GM23338 (cell line): ENCODE data around the gene OTOG. TPM values are rescaled to one million over a fixed set of nuclear protein-coding genes. Genes with fewer than 3 reads are reported as not detected.

Experiments used
- ATAC-seq: fragments of 200-7000 bp; cut with Tn5 transposase; 3 replicates; pipeline ENCODE4 v1.9.1; 2020
- DNase-seq: peaks from one replicate; pipeline ENCODE4 v3.0.0-alpha.2; 2015; ENCODE audit warnings: low spot score
- H2AFZ ChIP-seq: fragments of 200-600 bp; sonication (generic); 2 replicates; pipeline ENCODE4 v1.8.0; 2016; ENCODE audit warnings: antibody characterized with exemption, mild to moderate bottlenecking, moderate library complexity
- H3F3A ChIP-seq: fragments of 200-600 bp; sonication (generic); replicated peaks from 2 replicates; pipeline ENCODE4 v1.8.0; 2017; ENCODE audit warnings: antibody characterized with exemption, mixed run types, low read depth
- H3K27ac ChIP-seq: fragments of 200-600 bp; sonication (generic); 2 replicates; pipeline ENCODE4 v1.6.1; 2016; ENCODE audit warnings: low read depth
- H3K27me3 ChIP-seq: fragments of 200-600 bp; sonication (generic); 2 replicates; pipeline ENCODE4 v1.8.0; 2016; ENCODE audit warnings: mild to moderate bottlenecking, mixed run types, moderate library complexity; ENCODE audit not compliant: insufficient read depth
- H3K36me3 ChIP-seq: fragments of 200-600 bp; sonication (generic); 2 replicates; pipeline ENCODE4 v1.8.0; 2016; ENCODE audit warnings: mild to moderate bottlenecking; ENCODE audit not compliant: insufficient read depth
- H3K4me1 ChIP-seq: fragments of 200-600 bp; sonication (generic); 2 replicates; pipeline ENCODE4 v1.8.0; 2016; ENCODE audit warnings: mild to moderate bottlenecking, moderate library complexity; ENCODE audit not compliant: insufficient read depth
- H3K4me2 ChIP-seq: fragments of 200-600 bp; sonication (generic); 2 replicates; pipeline ENCODE4 v1.7.1; 2017; ENCODE audit warnings: mixed run types
- H3K4me3 ChIP-seq: fragments of 200-600 bp; sonication (generic); 2 replicates; pipeline ENCODE4 v1.6.1; 2016; ENCODE audit warnings: mixed run types
- H3K79me2 ChIP-seq: fragments of 200-600 bp; sonication (generic); replicated peaks from 2 replicates; pipeline ENCODE4 v1.8.0; 2017; ENCODE audit warnings: mild to moderate bottlenecking; ENCODE audit not compliant: insufficient read depth
- H3K9me2 ChIP-seq: fragments of 200-600 bp; sonication (generic); 2 replicates; pipeline ENCODE4 v1.8.0; 2017; ENCODE audit not compliant: insufficient read depth
- H4K20me1 ChIP-seq: fragments of 200-600 bp; sonication (generic); replicated peaks from 2 replicates; pipeline ENCODE4 v1.8.0; 2017; ENCODE audit warnings: mild to moderate bottlenecking; ENCODE audit not compliant: insufficient read depth
- H3K27ac Mint-ChIP-seq: 2 replicates; pipeline ENCODE4 v1.8.0; 2020; ENCODE audit warnings: inconsistent platforms, mild to moderate bottlenecking, moderate library complexity, mixed read lengths
- H3K27me3 Mint-ChIP-seq: 3 replicates; pipeline ENCODE4 v1.8.0; 2022; ENCODE audit warnings: low read depth, mild to moderate bottlenecking, moderate library complexity, mixed read lengths, inconsistent platforms; ENCODE audit not compliant: insufficient read depth, poor library complexity
- H3K36me3 Mint-ChIP-seq: 3 replicates; pipeline ENCODE4 v1.8.0; 2021; ENCODE audit warnings: low read depth, mild to moderate bottlenecking, inconsistent platforms, moderate library complexity, mixed read lengths
- H3K4me1 Mint-ChIP-seq: 3 replicates; pipeline ENCODE4 v1.8.0; 2020; ENCODE audit warnings: mild to moderate bottlenecking, inconsistent platforms, mixed read lengths
- H3K4me3 Mint-ChIP-seq: 3 replicates; pipeline ENCODE4 v1.8.0; 2021; ENCODE audit warnings: moderate library complexity, mild to moderate bottlenecking, inconsistent platforms, mixed read lengths
- H3K9me3 Mint-ChIP-seq: 3 replicates; pipeline ENCODE4 v1.8.0; 2020; ENCODE audit warnings: moderate library complexity, mild to moderate bottlenecking, inconsistent platforms, mixed read lengths
- CREB1 ChIP-seq: fragments of 250-450 bp; sonication (Bioruptor Pico); IDR thresholded peaks from 2 replicates; pipeline ENCODE4 v1.5.0; 2020; ENCODE audit warnings: low read depth, mild to moderate bottlenecking, moderate library complexity
- EZH2 ChIP-seq: fragments of 200-600 bp; sonication (generic); IDR thresholded peaks from one replicate; pipeline ENCODE4 v1.8.0; 2017; ENCODE audit warnings: antibody characterized with exemption, mild to moderate bottlenecking, low read depth; ENCODE audit not compliant: unreplicated experiment
- EZH2phosphoT487 ChIP-seq: fragments of 200-600 bp; sonication (generic); IDR thresholded peaks from one replicate; pipeline ENCODE4 v1.8.1; 2018; ENCODE audit warnings: antibody characterized with exemption; ENCODE audit not compliant: unreplicated experiment
- JUNB ChIP-seq: IDR thresholded peaks from one replicate; pipeline ENCODE4 v1.6.1; 2016; ENCODE audit warnings: antibody characterized with exemption; ENCODE audit not compliant: unreplicated experiment
- NANOG ChIP-seq: IDR thresholded peaks from 2 replicates; pipeline ENCODE4 v1.6.1; 2016; ENCODE audit warnings: antibody characterized with exemption, borderline replicate concordance
- POLR2AphosphoS5 ChIP-seq: IDR thresholded peaks from 2 replicates; pipeline ENCODE4 v1.6.1; 2016; ENCODE audit warnings: antibody characterized with exemption, low read depth
- REST ChIP-seq: IDR thresholded peaks from one replicate; pipeline ENCODE4 v1.6.1; 2018; ENCODE audit warnings: antibody characterized with exemption; ENCODE audit not compliant: unreplicated experiment
- STAT1 ChIP-seq: IDR thresholded peaks from one replicate; pipeline ENCODE4 v1.6.1; 2016; ENCODE audit warnings: antibody characterized with exemption; ENCODE audit not compliant: unreplicated experiment
- ZNF114 ChIP-seq: fragments of 250-450 bp; sonication (Bioruptor Pico); IDR thresholded peaks from 2 replicates; pipeline ENCODE4 v1.5.0; 2020; ENCODE audit warnings: mild to moderate bottlenecking, moderate library complexity
- ZNF331 ChIP-seq: fragments of 250-450 bp; sonication (Bioruptor Pico); IDR thresholded peaks from 2 replicates; pipeline ENCODE4 v1.5.0; 2020; ENCODE audit warnings: low read depth, mild to moderate bottlenecking, moderate library complexity
- polyA plus RNA-seq: library from polyadenylated mRNA; unstranded; fragments of >200 nt; fragmentation: Nextera tagmentation; extraction: Ambion mirVana; gene quantifications from 2 replicates; pipeline ENCODE4 v1.2.1, GENCODE V29; 2016
- total RNA-seq: library from RNA; depleted of rRNA; stranded (reverse); fragments of >200 nt; shearing (Covaris generic); gene quantifications from 2 replicates; pipeline ENCODE4 v1.2.3, GENCODE V29; 2014
- TF ChIP-seq, protein P1 (sequence below): IDR thresholded peaks from 2 replicates; pipeline ENCODE4 v1.6.1; 2016; ENCODE audit warnings: antibody characterized with exemption
- TF ChIP-seq, protein P2 (sequence below), 2 experiments: fragments of 200-600 bp in 1 of 2; sonication (generic) in 1 of 2; conservative IDR thresholded peaks; 2 replicates each; pipeline versions ENCODE4 v1.5.1 to v1.6.1; 2016 to 2017; ENCODE audit warnings: antibody characterized with exemption in 2 of 2, low read depth in 2 of 2, mild to moderate bottlenecking in 2 of 2, moderate library complexity in 1 of 2
- TF ChIP-seq, protein P3 (sequence below): fragments of 250-450 bp; sonication (Bioruptor Pico); IDR thresholded peaks from 2 replicates; pipeline ENCODE4 v1.5.0; 2020; ENCODE audit warnings: mild to moderate bottlenecking, moderate library complexity

OTOG gene
- total and polyA plus RNA-seq, 2 experiments from 2014 or later: 0.40 to 0.52 TPM

DNA sequence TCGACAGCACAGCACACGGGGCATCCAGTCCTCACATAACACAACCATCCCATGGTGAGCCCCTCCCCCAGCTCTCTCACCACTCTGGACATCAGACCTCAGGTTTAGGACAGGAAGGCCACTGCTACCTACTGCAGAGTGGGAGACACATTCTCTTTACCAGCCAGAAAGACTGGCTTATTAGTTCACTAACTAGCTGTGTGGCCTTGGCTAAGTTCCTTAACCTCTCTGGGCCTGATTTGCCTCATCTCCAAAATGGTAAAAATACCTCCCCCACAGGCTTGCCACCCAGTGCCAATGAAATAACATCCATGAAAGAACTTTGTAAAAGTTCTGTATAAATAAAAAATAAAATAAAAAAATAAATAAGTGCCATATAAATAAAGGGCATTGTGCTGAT is 35.0 kb upstream of the OTOG start:
- no peak overlapping the region for H3K27ac ChIP-seq
- no peaks in the 10 kb centered on the region for H3K4me1 ChIP-seq
- no peak overlapping the region for H2AFZ ChIP-seq
- H3K4me3 ChIP-seq: no peak overlapping the region
- no peaks in the 10 kb centered on the region for H3K79me2 ChIP-seq
- no peak for TF ChIP-seq CREB1 (CRISPR knock-in tag)
- TF ChIP-seq, protein P1, sequence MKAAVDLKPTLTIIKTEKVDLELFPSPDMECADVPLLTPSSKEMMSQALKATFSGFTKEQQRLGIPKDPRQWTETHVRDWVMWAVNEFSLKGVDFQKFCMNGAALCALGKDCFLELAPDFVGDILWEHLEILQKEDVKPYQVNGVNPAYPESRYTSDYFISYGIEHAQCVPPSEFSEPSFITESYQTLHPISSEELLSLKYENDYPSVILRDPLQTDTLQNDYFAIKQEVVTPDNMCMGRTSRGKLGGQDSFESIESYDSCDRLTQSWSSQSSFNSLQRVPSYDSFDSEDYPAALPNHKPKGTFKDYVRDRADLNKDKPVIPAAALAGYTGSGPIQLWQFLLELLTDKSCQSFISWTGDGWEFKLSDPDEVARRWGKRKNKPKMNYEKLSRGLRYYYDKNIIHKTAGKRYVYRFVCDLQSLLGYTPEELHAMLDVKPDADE: no peak
- no peak for TF ChIP-seq REST
- no peak for TF ChIP-seq ZNF114 (CRISPR knock-in tag)
- no peak for TF ChIP-seq POLR2AphosphoS5
- no peak for TF ChIP-seq ZNF331 (CRISPR knock-in tag)
- no peak for TF ChIP-seq NANOG
- TF ChIP-seq, protein P2, sequence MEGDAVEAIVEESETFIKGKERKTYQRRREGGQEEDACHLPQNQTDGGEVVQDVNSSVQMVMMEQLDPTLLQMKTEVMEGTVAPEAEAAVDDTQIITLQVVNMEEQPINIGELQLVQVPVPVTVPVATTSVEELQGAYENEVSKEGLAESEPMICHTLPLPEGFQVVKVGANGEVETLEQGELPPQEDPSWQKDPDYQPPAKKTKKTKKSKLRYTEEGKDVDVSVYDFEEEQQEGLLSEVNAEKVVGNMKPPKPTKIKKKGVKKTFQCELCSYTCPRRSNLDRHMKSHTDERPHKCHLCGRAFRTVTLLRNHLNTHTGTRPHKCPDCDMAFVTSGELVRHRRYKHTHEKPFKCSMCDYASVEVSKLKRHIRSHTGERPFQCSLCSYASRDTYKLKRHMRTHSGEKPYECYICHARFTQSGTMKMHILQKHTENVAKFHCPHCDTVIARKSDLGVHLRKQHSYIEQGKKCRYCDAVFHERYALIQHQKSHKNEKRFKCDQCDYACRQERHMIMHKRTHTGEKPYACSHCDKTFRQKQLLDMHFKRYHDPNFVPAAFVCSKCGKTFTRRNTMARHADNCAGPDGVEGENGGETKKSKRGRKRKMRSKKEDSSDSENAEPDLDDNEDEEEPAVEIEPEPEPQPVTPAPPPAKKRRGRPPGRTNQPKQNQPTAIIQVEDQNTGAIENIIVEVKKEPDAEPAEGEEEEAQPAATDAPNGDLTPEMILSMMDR (conservative IDR thresholded peaks at IDR 0.05; ENCODE audit: low read depth in 2 of 2): no peak
- TF ChIP-seq JUNB: no peak
- no peak for TF ChIP-seq EZH2phosphoT487
- no peak for TF ChIP-seq STAT1
- TF ChIP-seq, protein P3, sequence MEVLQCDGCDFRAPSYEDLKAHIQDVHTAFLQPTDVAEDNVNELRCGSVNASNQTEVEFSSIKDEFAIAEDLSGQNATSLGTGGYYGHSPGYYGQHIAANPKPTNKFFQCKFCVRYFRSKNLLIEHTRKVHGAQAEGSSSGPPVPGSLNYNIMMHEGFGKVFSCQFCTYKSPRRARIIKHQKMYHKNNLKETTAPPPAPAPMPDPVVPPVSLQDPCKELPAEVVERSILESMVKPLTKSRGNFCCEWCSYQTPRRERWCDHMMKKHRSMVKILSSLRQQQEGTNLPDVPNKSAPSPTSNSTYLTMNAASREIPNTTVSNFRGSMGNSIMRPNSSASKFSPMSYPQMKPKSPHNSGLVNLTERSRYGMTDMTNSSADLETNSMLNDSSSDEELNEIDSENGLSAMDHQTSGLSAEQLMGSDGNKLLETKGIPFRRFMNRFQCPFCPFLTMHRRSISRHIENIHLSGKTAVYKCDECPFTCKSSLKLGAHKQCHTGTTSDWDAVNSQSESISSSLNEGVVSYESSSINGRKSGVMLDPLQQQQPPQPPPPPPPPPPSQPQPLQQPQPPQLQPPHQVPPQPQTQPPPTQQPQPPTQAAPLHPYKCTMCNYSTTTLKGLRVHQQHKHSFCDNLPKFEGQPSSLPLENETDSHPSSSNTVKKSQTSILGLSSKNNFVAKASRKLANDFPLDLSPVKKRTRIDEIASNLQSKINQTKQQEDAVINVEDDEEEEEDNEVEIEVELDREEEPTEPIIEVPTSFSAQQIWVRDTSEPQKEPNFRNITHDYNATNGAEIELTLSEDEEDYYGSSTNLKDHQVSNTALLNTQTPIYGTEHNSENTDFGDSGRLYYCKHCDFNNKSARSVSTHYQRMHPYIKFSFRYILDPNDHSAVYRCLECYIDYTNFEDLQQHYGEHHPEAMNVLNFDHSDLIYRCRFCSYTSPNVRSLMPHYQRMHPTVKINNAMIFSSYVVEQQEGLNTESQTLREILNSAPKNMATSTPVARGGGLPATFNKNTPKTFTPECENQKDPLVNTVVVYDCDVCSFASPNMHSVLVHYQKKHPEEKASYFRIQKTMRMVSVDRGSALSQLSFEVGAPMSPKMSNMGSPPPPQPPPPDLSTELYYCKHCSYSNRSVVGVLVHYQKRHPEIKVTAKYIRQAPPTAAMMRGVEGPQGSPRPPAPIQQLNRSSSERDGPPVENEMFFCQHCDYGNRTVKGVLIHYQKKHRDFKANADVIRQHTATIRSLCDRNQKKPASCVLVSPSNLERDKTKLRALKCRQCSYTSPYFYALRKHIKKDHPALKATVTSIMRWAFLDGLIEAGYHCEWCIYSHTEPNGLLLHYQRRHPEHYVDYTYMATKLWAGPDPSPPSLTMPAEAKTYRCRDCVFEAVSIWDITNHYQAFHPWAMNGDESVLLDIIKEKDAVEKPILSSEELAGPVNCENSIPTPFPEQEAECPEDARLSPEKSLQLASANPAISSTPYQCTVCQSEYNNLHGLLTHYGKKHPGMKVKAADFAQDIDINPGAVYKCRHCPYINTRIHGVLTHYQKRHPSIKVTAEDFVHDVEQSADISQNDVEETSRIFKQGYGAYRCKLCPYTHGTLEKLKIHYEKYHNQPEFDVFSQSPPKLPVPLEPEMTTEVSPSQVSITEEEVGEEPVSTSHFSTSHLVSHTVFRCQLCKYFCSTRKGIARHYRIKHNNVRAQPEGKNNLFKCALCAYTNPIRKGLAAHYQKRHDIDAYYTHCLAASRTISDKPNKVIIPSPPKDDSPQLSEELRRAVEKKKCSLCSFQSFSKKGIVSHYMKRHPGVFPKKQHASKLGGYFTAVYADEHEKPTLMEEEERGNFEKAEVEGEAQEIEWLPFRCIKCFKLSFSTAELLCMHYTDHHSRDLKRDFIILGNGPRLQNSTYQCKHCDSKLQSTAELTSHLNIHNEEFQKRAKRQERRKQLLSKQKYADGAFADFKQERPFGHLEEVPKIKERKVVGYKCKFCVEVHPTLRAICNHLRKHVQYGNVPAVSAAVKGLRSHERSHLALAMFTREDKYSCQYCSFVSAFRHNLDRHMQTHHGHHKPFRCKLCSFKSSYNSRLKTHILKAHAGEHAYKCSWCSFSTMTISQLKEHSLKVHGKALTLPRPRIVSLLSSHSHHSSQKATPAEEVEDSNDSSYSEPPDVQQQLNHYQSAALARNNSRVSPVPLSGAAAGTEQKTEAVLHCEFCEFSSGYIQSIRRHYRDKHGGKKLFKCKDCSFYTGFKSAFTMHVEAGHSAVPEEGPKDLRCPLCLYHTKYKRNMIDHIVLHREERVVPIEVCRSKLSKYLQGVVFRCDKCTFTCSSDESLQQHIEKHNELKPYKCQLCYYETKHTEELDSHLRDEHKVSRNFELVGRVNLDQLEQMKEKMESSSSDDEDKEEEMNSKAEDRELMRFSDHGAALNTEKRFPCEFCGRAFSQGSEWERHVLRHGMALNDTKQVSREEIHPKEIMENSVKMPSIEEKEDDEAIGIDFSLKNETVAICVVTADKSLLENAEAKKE (CRISPR knock-in tag): no peak
- no peak for TF ChIP-seq EZH2
- Mint-ChIP-seq H3K9me3 (no peaks in the 10 kb centered on the region), H3K36me3 (no peaks in the 10 kb centered on the region; the same call in 2 of the 3 replicates), H3K27me3 (peaks cover 5% of the 10 kb centered on the region), H3K4me1 (peaks cover 12% of the 10 kb centered on the region; the same call in 2 of the 3 replicates), H3K27ac (no peak overlapping the region), H3K4me3 (no peak overlapping the region)
- no peaks in the 10 kb centered on the region for H3K27me3 ChIP-seq
- no peaks in the 10 kb centered on the region for H4K20me1 ChIP-seq
- DNase-seq: no peak
- ATAC-seq: no peak
- H3K4me2 ChIP-seq: no peak overlapping the region
- H3K9me2 ChIP-seq: no peaks in the 10 kb centered on the region
- H3K36me3 ChIP-seq: no peaks in the 10 kb centered on the region
- H3F3A ChIP-seq: no peaks in the 10 kb centered on the region
